Pancreas (tissue), 10 donors: ENCODE results near the gene SLC12A8. TPM values are rescaled to one million over a fixed set of nuclear protein-coding genes. Genes with fewer than 3 reads are reported as not detected.

Experiments
- ATAC-seq, 4 donors: fragments of 200-7000 bp; cut with Tn5 transposase; one replicate each; pipeline versions ENCODE4 v1.8.0 to v1.9.1; 2020; ENCODE audit warnings: mild to moderate bottlenecking in 4 of 4, moderate library complexity in 4 of 4
- DNase-seq, 6 donors: peaks; one replicate each; pipeline ENCODE4 v3.0.0-alpha.2; 2020
- FAIRE-seq: peaks from 2 replicates; lab custom pipeline; 2012; peaks lifted over from hg19 to GRCh38; lab: Jason Lieb, UNC
- H3K27ac ChIP-seq, 4 donors: fragments of 200-600 bp; sonication (generic); 1 replicate in 3 of 4; 2 replicates in 1 of 4; pipeline versions ENCODE4 v1.5.0 to v1.8.0; 2020
- H3K27me3 ChIP-seq, 4 donors: fragments of 200-600 bp; one replicate each; pipeline ENCODE4 v1.8.0; 2021
- H3K36me3 ChIP-seq, 3 donors: fragments of 200-600 bp; sonication (generic) in 1 of 3; one replicate each; pipeline versions ENCODE4 v1.5.0 to v1.8.0; 2020 to 2021
- H3K4me1 ChIP-seq, 3 donors: fragments of 200-600 bp; one replicate each; pipeline ENCODE4 v1.8.0; 2021
- H3K4me3 ChIP-seq, 4 donors: fragments of 200-600 bp; sonication (generic) in 2 of 4; one replicate each; pipeline versions ENCODE4 v1.5.0 to v1.8.0; 2020 to 2021
- H3K9me3 ChIP-seq, 4 donors: fragments of 200-600 bp; one replicate each; pipeline ENCODE4 v1.8.0; 2021
- WGBS, 2 donors: extraction: QIAGEN DNeasy Blood & Tissue Kit; methylation state at CpG; one replicate each; pipeline ENCODE4 v1.1.7; 2013; 5-methylcytosine and 5-hydroxymethylcytosine counted together
- intact Hi-C, 3 donors: fragments of 100-400 bp; cut with DNase I; formaldehyde crosslinking; loops; one replicate each; pipeline versions ENCODE4 v1.11.1 to v1.14.2; 2022
- polyA plus RNA-seq, 2 donors: library from polyadenylated mRNA; stranded (reverse); fragments of 200-250 nt; gene quantifications; one replicate each; pipeline ENCODE4 v1.2.3, GENCODE V29; 2013
- total RNA-seq, 6 donors: library from RNA; stranded (reverse); fragmentation: NEBNext Ultra II Directional in 4 of 6; extraction: Animal tissue kit (Norgen Biotek cat#: 25700) in 4 of 6; gene quantifications; one replicate each; pipeline versions ENCODE4 v1.2.1 to v1.2.4, GENCODE V29; 2021 to 2023
- TF ChIP-seq, protein P1 (sequence below), 4 donors: fragments of 200-600 bp; sonication (generic) in 3 of 4; IDR thresholded peaks; one replicate each; pipeline versions ENCODE4 v1.5.0 to v1.8.0; 2021; ENCODE audit warnings: antibody characterized with exemption in 4 of 4
- donor health status: healthy with polysubstance abuse.
- donor health status: DM: no; HTN: no; CAD: no; lungs with moderate emphysema.
- donor health status: DM: no; HTN: no; CAD: no.
- donor health status: control.
- donor health status: control.
- donor health status: Bipolar disorder and iron deficiency.
- donor health status: DM: yes; HTN: yes; CAD: no.
- donor health status: DM: no; HTN: no; CAD: no.
- donor health status: DM: no; HTN: no; CAD: no.
- donor health status: DM: yes; HTN: yes; CAD: no.

The SLC12A8 gene
- total and polyA plus RNA-seq, 8 donors = 6.6 to 16.2 (median 12.5) TPM

DNA sequence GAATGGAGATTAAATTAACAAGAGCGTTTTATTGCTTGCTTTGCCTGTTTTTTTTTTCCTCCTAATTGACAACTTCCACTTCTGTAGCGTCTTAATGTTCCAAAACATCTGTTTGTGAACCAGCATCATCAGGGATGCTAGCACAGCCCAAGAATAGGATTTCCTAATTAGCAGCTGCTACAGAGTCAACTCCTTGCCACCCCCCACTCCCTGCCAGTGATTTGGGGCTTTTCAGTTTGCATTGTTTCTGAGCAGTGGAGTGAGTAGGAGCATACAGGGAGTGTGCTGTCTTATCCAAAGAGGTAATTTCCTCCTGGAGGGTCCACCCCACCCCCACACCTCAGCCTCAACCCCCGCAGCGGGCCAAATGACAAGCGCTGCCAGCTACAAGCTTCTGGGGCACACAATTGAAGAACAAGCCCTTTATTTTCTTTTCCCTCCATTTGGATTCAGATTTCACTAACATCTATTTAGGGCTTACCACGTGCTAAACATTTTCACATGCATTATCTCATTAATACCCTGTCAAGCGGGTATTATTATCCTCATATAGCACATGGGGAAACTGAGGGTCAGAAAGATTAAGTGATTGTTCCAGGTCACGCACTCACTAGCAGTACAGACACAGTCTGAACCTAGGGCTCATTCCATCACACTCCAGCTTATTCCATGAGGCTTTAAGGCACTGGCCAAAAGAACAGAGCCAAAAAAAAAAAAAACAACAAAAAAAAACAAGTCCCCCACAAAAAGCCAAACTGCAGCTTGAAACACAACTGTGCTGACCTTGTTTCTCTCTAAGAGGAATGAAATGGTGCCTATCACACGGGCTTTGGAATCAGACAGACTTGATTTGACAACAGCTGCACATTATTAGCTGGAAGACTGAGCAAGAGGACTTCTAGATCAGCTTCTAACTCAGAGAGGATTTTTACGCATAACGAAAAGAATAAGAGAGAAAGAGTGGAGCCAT is 173.1 kb downstream of the SLC12A8 start:
- Histone ChIP-seq H3K36me3 (no peaks in the 10 kb centered on the region), H3K27me3 (no peaks in the 10 kb centered on the region), H3K27ac (no peak overlapping the region), H3K4me1 (peaks cover 0 to 4% (median 3%) of the 10 kb centered on the region in 3 donors), H3K4me3 (no peak overlapping the region), H3K9me3 (no peaks in the 10 kb centered on the region)
- no peak for DNase-seq
- FAIRE-seq = no peak
- WGBS, 2 donors = 62 to 70% methylated on average over 11 of the region's 11 CpGs
- TF ChIP-seq, protein P1, sequence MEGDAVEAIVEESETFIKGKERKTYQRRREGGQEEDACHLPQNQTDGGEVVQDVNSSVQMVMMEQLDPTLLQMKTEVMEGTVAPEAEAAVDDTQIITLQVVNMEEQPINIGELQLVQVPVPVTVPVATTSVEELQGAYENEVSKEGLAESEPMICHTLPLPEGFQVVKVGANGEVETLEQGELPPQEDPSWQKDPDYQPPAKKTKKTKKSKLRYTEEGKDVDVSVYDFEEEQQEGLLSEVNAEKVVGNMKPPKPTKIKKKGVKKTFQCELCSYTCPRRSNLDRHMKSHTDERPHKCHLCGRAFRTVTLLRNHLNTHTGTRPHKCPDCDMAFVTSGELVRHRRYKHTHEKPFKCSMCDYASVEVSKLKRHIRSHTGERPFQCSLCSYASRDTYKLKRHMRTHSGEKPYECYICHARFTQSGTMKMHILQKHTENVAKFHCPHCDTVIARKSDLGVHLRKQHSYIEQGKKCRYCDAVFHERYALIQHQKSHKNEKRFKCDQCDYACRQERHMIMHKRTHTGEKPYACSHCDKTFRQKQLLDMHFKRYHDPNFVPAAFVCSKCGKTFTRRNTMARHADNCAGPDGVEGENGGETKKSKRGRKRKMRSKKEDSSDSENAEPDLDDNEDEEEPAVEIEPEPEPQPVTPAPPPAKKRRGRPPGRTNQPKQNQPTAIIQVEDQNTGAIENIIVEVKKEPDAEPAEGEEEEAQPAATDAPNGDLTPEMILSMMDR (IDR thresholded peaks at IDR 0.05) = no peak
- intact Hi-C loops = no loop called here
- no peak for ATAC-seq

DNA sequence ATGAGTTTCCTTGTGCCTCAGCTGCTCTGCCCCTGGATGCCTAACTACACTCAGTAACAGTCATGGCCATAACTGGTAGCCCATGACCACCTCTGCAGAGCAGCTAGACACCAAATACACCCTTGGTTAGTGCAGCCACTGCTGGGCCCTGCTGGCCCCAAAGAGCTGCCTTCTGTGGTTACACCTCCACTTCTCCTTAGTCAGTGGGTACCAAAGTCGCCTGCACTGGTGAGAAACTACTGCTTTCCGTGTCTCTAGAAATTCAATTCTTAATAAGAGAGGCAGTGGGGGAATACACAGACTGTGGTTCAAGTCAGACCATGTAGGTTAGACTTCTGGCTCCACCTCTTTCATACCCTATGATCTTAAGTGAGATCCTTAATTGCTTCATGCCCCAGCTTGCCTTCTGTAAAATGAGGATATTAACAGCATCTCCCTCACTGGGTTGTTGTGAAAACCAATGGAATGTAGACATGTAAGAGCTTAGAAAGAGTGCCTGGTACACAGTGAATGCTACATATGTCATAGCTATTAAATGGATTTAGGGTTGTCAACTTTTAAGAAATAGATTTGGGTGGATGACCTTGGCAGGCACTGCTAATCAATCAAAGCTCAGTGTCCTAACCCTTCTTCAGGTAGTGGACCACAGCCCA is 174.9 kb downstream of the SLC12A8 start:
- Histone ChIP-seq H3K9me3 (no peaks in the 10 kb centered on the region), H3K36me3 (no peaks in the 10 kb centered on the region), H3K4me3 (no peak overlapping the region), H3K27ac (no peak overlapping the region), H3K27me3 (no peaks in the 10 kb centered on the region), H3K4me1 (peaks cover 4 to 8% (median 4%) of the 10 kb centered on the region in 3 donors)
- WGBS, 2 donors = 79 to 88% methylated on average over 2 of the region's 2 CpGs
- DNase-seq (no peak), FAIRE-seq (no peak), ATAC-seq (no peak)
- TF ChIP-seq, protein P1 (IDR thresholded peaks at IDR 0.05) = no peak
- intact Hi-C loops = no loop called here

GRCh38 chr3:125035217-125035616 is 177.3 kb downstream of the SLC12A8 start:
- intact Hi-C loops = no loop called here
- no peak for FAIRE-seq

DNA sequence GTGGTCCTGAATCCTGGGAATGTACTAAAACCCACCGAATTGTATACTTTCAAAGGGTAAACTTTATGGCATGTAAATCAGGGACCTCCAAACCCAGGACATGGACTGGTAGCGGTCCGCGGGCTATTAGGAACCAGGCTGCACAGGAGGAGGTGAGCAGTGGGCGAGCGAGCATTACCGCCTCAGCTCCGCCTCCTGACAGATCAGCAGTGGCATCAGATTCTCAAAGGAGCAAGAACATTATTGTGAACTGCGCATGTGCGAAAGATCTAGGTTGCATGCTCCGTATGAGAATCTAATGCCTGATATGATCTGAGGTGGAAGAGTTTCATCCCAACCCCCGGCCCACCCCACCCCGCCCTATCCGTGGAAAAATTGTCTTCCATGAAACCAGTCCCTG is 178.9 kb downstream of the SLC12A8 start:
- intact Hi-C loops = no loop called here
- no peaks in the 10 kb centered on the region for H3K36me3 ChIP-seq
- WGBS, 2 donors = 93 to 97% methylated on average over 14 of the region's 14 CpGs
- no peaks in the 10 kb centered on the region for H3K9me3 ChIP-seq
- FAIRE-seq (no peak), ATAC-seq (no peak), DNase-seq (no peak)
- TF ChIP-seq, protein P1 (IDR thresholded peaks at IDR 0.05) = no peak
- no peaks in the 10 kb centered on the region for H3K27me3 ChIP-seq
- peaks cover 0 to 13% (median 5%) of the 10 kb centered on the region in 3 donors for H3K4me1 ChIP-seq
- H3K4me3 ChIP-seq = no peak overlapping the region
- H3K27ac ChIP-seq = peak overlapping the region in 1 of 4 donors; percentile 35

More at GRCh38 chr3:125035217-125035616, 177.3 kb downstream of the SLC12A8 start:
- no peaks in the 10 kb centered on the region for H3K27me3 ChIP-seq
- DNase-seq = no peak
- no peaks in the 10 kb centered on the region for H3K9me3 ChIP-seq
- TF ChIP-seq, protein P1 (IDR thresholded peaks at IDR 0.05) = no peak
- 91 to 93% methylated on average over 5 of the region's 5 CpGs for WGBS, 2 donors
- ATAC-seq = no peak
- no peak overlapping the region for H3K27ac ChIP-seq
- H3K36me3 ChIP-seq = no peaks in the 10 kb centered on the region
- H3K4me1 ChIP-seq = peaks cover 4 to 13% (median 5%) of the 10 kb centered on the region in 3 donors
- H3K4me3 ChIP-seq = no peak overlapping the region
